GM12891 (cell line): ENCODE data around the gene PRLR.

Source experiments
- PAX5 ChIP-seq: IDR thresholded peaks from 2 replicates; pipeline ENCODE4 v1.6.1; 2011; ENCODE audit warnings: low read length, moderate library complexity, mild to moderate bottlenecking; ENCODE audit not compliant: insufficient read depth, severe bottlenecking
- POLR2A ChIP-seq: IDR thresholded peaks from 2 replicates; pipeline ENCODE4 v1.6.1; 2011; ENCODE audit warnings: low read depth, low read length, control low read depth
- POLR2AphosphoS5 ChIP-seq: IDR thresholded peaks from 2 replicates; pipeline ENCODE4 v1.6.1; 2011; ENCODE audit warnings: low read depth, low read length, control low read depth
- POU2F2 ChIP-seq: IDR thresholded peaks from 2 replicates; pipeline ENCODE4 v1.6.1; 2011; ENCODE audit warnings: low read depth, mild to moderate bottlenecking, control low read depth, low read length, moderate library complexity
- TAF1 ChIP-seq: IDR thresholded peaks from 2 replicates; pipeline ENCODE4 v1.6.1; 2011; ENCODE audit warnings: low read depth, low read length, control low read depth

- TF ChIP-seq POLR2A (no peak), POLR2AphosphoS5 (no peak), TAF1 (no peak), POU2F2 (no peak), PAX5 (no peak)
Observed at GRCh38 chr5:35158204-35158603, 72.1 kb downstream of the PRLR start.
